OCI-LY3 (cell line): ENCODE results near the gene RPL31.

Source experiments
- H2AFZ ChIP-seq: fragments of 200-600, 300-600 bp; shearing (Covaris generic); 2 replicates; pipeline ENCODE4 v1.6.0; 2014; ENCODE audit warnings: antibody characterized with exemption, low read depth, low read length
- H3K27ac ChIP-seq: fragments of 200-600, 300-600 bp; sonication (generic); 2 replicates; pipeline ENCODE4 v1.5.1; 2014; ENCODE audit warnings: mild to moderate bottlenecking, low read length, moderate library complexity, mixed read lengths
- H3K27me3 ChIP-seq: fragments of 200-600, 300-600 bp; sonication (generic); 2 replicates; pipeline ENCODE4 v1.6.1; 2014; ENCODE audit warnings: low read depth, low read length, mixed read lengths
- H3K36me3 ChIP-seq: fragments of 200-600, 300-600 bp; sonication (generic); replicated peaks from 2 replicates; pipeline ENCODE3; 2014; ENCODE audit warnings: low read depth, low read length, mixed read lengths
- H3K4me1 ChIP-seq: fragments of 300-600, 200-600 bp; sonication (generic); 2 replicates; pipeline ENCODE4 v1.6.1; 2014; ENCODE audit warnings: low read length, mixed read lengths
- H3K4me2 ChIP-seq: fragments of 200-600, 300-600 bp; sonication (generic); 2 replicates; pipeline ENCODE4 v1.6.1; 2014; ENCODE audit warnings: low read length, mixed read lengths
- H3K4me3 ChIP-seq: fragments of 300-600, 200-600 bp; sonication (generic); 2 replicates; pipeline ENCODE4 v1.5.1; 2014; ENCODE audit warnings: antibody characterized with exemption, mild to moderate bottlenecking, low read length, moderate library complexity
- H3K79me2 ChIP-seq: fragments of 300-600, 200-600 bp; shearing (Covaris generic); 2 replicates; pipeline ENCODE4 v1.6.1; 2014; ENCODE audit warnings: mild to moderate bottlenecking, low read length, mixed read lengths
- H3K9ac ChIP-seq: fragments of 300-600, 200-600 bp; shearing (Covaris generic); 2 replicates; pipeline ENCODE4 v1.6.0; 2014; ENCODE audit warnings: mild to moderate bottlenecking, low read length, moderate library complexity
- H3K9me3 ChIP-seq: fragments of 200-600, 300-600 bp; shearing (Covaris generic); 2 replicates; pipeline ENCODE4 v1.6.1; 2014; ENCODE audit warnings: low read length, mixed read lengths; ENCODE audit not compliant: insufficient read depth
- H4K20me1 ChIP-seq: fragments of 200-600, 300-600 bp; sonication (generic); 2 replicates; pipeline ENCODE4 v1.6.1; 2016; ENCODE audit warnings: low read length, mixed read lengths; ENCODE audit not compliant: insufficient read depth
- EZH2phosphoT487 ChIP-seq: fragments of 200-600 bp; shearing (Covaris generic); IDR thresholded peaks from 2 replicates; pipeline ENCODE4 v1.6.1; 2018; ENCODE audit warnings: antibody characterized with exemption, mixed run types, low read depth
- TF ChIP-seq, protein P1 (sequence below): fragments of 200-600, 300-600 bp; sonication (generic); IDR thresholded peaks from 2 replicates; pipeline ENCODE4 v1.5.1; 2014; ENCODE audit warnings: antibody characterized with exemption, low read length, low read depth

RPL31 gene

DNA sequence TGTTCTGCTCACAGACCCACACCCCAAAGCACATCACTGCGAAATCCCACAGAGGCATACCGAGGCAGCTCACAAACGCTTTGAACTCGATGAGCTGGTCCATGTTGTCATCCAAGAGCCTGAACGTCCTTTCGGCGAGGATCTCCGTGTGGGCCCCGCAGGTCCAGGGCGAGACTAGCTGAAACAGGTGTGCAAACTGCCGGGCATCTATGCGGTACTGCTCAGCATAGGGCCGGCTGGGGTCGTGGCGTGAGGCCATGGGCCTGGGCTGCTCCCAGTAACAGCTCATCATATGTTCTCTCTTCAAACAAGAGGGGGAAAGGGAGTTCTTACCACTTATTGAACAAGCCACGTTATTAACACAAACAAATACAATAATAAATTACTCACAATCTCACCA is 20.1 kb downstream of the RPL31 start:
- H3K4me3 ChIP-seq: no peak overlapping the region
- no peak overlapping the region for H3K4me2 ChIP-seq
- no peak overlapping the region for H2AFZ ChIP-seq
- H3K27ac ChIP-seq: no peak overlapping the region
- peaks cover 18% of the 10 kb centered on the region for H3K4me1 ChIP-seq
- H3K79me2 ChIP-seq: no peaks in the 10 kb centered on the region
- no peaks in the 10 kb centered on the region for H3K27me3 ChIP-seq
- H3K36me3 ChIP-seq: peaks cover 58% of the 10 kb centered on the region
- no peak for TF ChIP-seq EZH2phosphoT487
- peaks cover 26% of the 10 kb centered on the region for H4K20me1 ChIP-seq
- no peak overlapping the region for H3K9ac ChIP-seq
- no peaks in the 10 kb centered on the region for H3K9me3 ChIP-seq

DNA sequence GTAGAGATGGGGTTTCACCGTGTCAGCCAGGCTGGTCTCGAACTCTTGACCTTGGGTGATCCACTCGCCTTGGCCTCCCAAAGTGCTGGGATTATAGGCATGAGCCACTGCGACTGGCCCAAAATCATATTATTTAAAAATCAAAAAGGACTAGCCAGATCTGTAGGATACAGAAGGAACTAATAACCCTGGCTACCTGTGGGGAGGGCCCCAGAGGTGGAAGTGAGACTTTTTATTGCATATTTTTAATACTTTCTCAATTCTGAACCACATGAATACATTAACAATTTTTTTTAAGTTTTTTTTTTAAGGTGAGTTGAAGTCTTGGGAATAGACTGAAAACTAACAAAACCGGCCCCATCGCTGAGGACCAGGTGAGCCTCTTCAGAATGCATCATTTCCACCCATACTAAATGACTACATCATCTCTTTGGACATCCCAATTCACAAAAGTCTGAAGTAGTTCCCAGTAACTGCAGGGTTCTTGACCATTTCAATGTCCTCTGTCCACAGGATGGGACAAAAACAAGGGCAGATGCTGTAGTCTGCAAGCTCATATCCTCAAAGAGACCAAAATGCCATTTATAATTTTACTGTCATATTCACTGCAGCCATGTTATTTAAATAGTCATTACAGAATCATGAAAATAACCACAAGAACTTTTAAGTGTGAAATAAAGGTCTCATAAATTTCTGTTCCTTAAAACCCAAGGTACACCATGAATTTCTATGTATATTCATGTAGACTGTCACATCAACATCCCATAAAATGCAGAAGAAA is 21.4 kb downstream of the RPL31 start:
- Histone ChIP-seq H3K9ac (no peak overlapping the region), H3K36me3 (peaks cover 48% of the 10 kb centered on the region), H3K79me2 (no peaks in the 10 kb centered on the region), H3K27me3 (no peaks in the 10 kb centered on the region), H3K4me3 (peak overlapping the region; percentile 38), H3K4me1 (peaks cover 18% of the 10 kb centered on the region), H3K4me2 (peak overlapping the region; percentile 72), H4K20me1 (peaks cover 20% of the 10 kb centered on the region), H3K27ac (peak overlapping the region; percentile 85), H2AFZ (no peak overlapping the region), H3K9me3 (no peaks in the 10 kb centered on the region)
- TF ChIP-seq EZH2phosphoT487: no peak
- TF ChIP-seq, protein P1, sequence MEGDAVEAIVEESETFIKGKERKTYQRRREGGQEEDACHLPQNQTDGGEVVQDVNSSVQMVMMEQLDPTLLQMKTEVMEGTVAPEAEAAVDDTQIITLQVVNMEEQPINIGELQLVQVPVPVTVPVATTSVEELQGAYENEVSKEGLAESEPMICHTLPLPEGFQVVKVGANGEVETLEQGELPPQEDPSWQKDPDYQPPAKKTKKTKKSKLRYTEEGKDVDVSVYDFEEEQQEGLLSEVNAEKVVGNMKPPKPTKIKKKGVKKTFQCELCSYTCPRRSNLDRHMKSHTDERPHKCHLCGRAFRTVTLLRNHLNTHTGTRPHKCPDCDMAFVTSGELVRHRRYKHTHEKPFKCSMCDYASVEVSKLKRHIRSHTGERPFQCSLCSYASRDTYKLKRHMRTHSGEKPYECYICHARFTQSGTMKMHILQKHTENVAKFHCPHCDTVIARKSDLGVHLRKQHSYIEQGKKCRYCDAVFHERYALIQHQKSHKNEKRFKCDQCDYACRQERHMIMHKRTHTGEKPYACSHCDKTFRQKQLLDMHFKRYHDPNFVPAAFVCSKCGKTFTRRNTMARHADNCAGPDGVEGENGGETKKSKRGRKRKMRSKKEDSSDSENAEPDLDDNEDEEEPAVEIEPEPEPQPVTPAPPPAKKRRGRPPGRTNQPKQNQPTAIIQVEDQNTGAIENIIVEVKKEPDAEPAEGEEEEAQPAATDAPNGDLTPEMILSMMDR: no peak

DNA sequence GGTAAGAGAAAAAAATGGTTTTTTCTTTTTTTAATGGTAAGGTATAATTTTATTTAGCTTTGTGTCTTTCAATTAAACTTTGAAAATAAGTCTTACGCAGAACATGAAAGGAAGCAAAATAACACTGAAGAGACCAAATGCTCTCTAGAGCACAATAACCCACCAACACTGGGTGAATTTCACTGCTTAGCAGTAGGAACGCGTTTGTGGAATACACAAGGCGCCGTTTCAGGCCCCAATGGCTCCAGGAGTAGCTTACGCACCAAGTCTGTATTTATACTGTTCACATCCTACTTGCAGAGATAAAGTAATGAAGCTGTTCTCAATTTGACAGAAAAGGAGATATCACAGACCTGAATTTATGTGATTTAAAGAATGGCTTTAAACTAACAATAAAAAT is 23.5 kb downstream of the RPL31 start:
- H3K79me2 ChIP-seq: no peaks in the 10 kb centered on the region
- H3K27ac ChIP-seq: no peak overlapping the region
- no peaks in the 10 kb centered on the region for H3K27me3 ChIP-seq
- peaks cover 18% of the 10 kb centered on the region for H3K4me1 ChIP-seq
- no peak overlapping the region for H3K9ac ChIP-seq
- H3K9me3 ChIP-seq: no peaks in the 10 kb centered on the region
- TF ChIP-seq, protein P1: no peak
- no peak for TF ChIP-seq EZH2phosphoT487
- no peak overlapping the region for H3K4me3 ChIP-seq
- peaks cover 36% of the 10 kb centered on the region for H3K36me3 ChIP-seq
- H4K20me1 ChIP-seq: peaks cover 20% of the 10 kb centered on the region
- no peak overlapping the region for H3K4me2 ChIP-seq
- H2AFZ ChIP-seq: no peak overlapping the region

DNA sequence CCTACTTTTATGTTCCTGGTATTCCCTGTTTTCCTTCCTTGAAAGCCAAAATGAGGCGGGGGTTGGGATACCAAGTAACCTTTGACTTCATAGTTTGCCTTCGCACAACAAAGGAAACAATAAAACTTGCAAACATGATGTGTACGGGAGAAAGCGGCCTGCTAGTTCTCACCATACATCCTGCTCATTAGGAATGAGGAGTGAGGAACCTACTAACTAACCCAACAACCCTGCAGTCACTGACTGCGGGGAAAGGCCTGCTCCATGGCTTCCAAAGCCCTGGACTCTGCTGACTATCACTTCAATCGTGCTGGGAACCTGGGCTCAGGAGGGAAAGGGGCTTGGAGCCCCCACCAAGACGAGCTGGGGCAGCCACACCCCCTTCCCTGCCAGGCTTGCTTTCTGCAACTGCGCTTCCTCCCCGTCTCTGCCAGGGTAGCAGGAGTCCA is 24.2 kb downstream of the RPL31 start:
- Histone ChIP-seq H3K4me1 (peaks cover 18% of the 10 kb centered on the region), H3K9ac (no peak overlapping the region), H3K27ac (no peak overlapping the region), H2AFZ (no peak overlapping the region), H3K9me3 (no peaks in the 10 kb centered on the region), H3K4me3 (no peak overlapping the region), H3K79me2 (no peaks in the 10 kb centered on the region), H3K36me3 (peaks cover 29% of the 10 kb centered on the region), H3K4me2 (no peak overlapping the region), H3K27me3 (no peaks in the 10 kb centered on the region), H4K20me1 (peaks cover 16% of the 10 kb centered on the region)
- TF ChIP-seq, protein P1: no peak
